Duodenal mucosa (tissue), 2 donors: ENCODE results near the gene KIAA1755.

Experiments
- H3K27ac ChIP-seq: one replicate; pipeline ENCODE4 v1.7.0; 2013; ENCODE audit warnings: low read depth, low read length
- H3K27me3 ChIP-seq, 2 donors: one replicate each; pipeline ENCODE4 v1.7.0; 2013; ENCODE audit warnings: low read length in 2 of 2, control low read depth in 1 of 2; ENCODE audit not compliant: insufficient read depth in 2 of 2, control insufficient read depth in 1 of 2
- H3K36me3 ChIP-seq, 2 donors: one replicate each; pipeline ENCODE4 v1.7.0; 2013; ENCODE audit warnings: low read length in 2 of 2, control low read depth in 1 of 2; ENCODE audit not compliant: insufficient read depth in 2 of 2, control insufficient read depth in 1 of 2
- H3K4me1 ChIP-seq, 2 donors: one replicate each; pipeline ENCODE4 v1.7.0; 2013; ENCODE audit warnings: low read length in 2 of 2, control low read depth in 1 of 2; ENCODE audit not compliant: insufficient read depth in 2 of 2, control insufficient read depth in 1 of 2
- H3K4me3 ChIP-seq, 2 donors: one replicate each; pipeline ENCODE4 v1.7.0; 2013; ENCODE audit warnings: low read length in 2 of 2, low read depth in 1 of 2
- H3K9ac ChIP-seq, 2 donors: one replicate each; pipeline ENCODE4 v1.7.0; 2013; ENCODE audit warnings: low read length in 2 of 2, low read depth in 1 of 2
- H3K9me3 ChIP-seq, 2 donors: one replicate each; pipeline ENCODE4 v1.7.0; 2013; ENCODE audit warnings: low read length in 2 of 2, control low read depth in 1 of 2; ENCODE audit not compliant: control insufficient read depth in 1 of 2

The KIAA1755 gene

GRCh38 chr20:38228436-38228835, 32.1 kb downstream of the KIAA1755 start:
- no peaks in the 10 kb centered on the region for H3K27me3 ChIP-seq
- H3K4me1 ChIP-seq: no peaks in the 10 kb centered on the region
- H3K9me3 ChIP-seq: no peaks in the 10 kb centered on the region
- no peak overlapping the region for H3K4me3 ChIP-seq
- H3K36me3 ChIP-seq: no peaks in the 10 kb centered on the region
- H3K9ac ChIP-seq: no peak overlapping the region
- H3K27ac ChIP-seq: no peak overlapping the region

GRCh38 chr20:38227420-38228360, 32.8 kb downstream of the KIAA1755 start:
- Histone ChIP-seq H3K9ac (no peak overlapping the region), H3K4me3 (no peak overlapping the region), H3K27ac (no peak overlapping the region), H3K9me3 (no peaks in the 10 kb centered on the region), H3K27me3 (no peaks in the 10 kb centered on the region), H3K36me3 (no peaks in the 10 kb centered on the region), H3K4me1 (no peaks in the 10 kb centered on the region)

GRCh38 chr20:38226553-38226952, 34.0 kb downstream of the KIAA1755 start:
- Histone ChIP-seq H3K9ac (no peak overlapping the region), H3K4me1 (no peaks in the 10 kb centered on the region), H3K4me3 (no peak overlapping the region), H3K9me3 (no peaks in the 10 kb centered on the region), H3K36me3 (no peaks in the 10 kb centered on the region), H3K27me3 (no peaks in the 10 kb centered on the region), H3K27ac (no peak overlapping the region)

- Histone ChIP-seq H3K36me3 (no peaks in the 10 kb centered on the region), H3K4me3 (no peak overlapping the region), H3K27me3 (no peaks in the 10 kb centered on the region), H3K9ac (no peak overlapping the region), H3K27ac (no peak overlapping the region), H3K9me3 (no peaks in the 10 kb centered on the region), H3K4me1 (peaks cover 0 to 2% of the 10 kb centered on the region in 2 donors)
These were observed 34.7 kb downstream of the KIAA1755 start for GRCh38 chr20:38225900-38226263.

GRCh38 chr20:38225240-38225899, 35.2 kb downstream of the KIAA1755 start:
- peaks cover 0 to 3% of the 10 kb centered on the region in 2 donors for H3K4me1 ChIP-seq
- no peak overlapping the region for H3K27ac ChIP-seq
- H3K9me3 ChIP-seq: no peaks in the 10 kb centered on the region
- no peak overlapping the region for H3K4me3 ChIP-seq
- H3K36me3 ChIP-seq: no peaks in the 10 kb centered on the region
- no peak overlapping the region for H3K9ac ChIP-seq
- no peaks in the 10 kb centered on the region for H3K27me3 ChIP-seq

- H3K4me3 ChIP-seq: no peak overlapping the region
- no peak overlapping the region for H3K27ac ChIP-seq
- H3K9me3 ChIP-seq: no peaks in the 10 kb centered on the region
- H3K36me3 ChIP-seq: no peaks in the 10 kb centered on the region
- H3K9ac ChIP-seq: no peak overlapping the region
- no peaks in the 10 kb centered on the region for H3K27me3 ChIP-seq
- peaks cover 0 to 3% of the 10 kb centered on the region in 2 donors for H3K4me1 ChIP-seq
These were observed 36.0 kb downstream of the KIAA1755 start for GRCh38 chr20:38224531-38224930.

GRCh38 chr20:38223743-38224100, 36.8 kb downstream of the KIAA1755 start:
- Histone ChIP-seq H3K4me1 (peaks cover 0 to 3% of the 10 kb centered on the region in 2 donors), H3K9me3 (no peaks in the 10 kb centered on the region), H3K27me3 (no peaks in the 10 kb centered on the region), H3K36me3 (no peaks in the 10 kb centered on the region), H3K4me3 (no peak overlapping the region), H3K9ac (no peak overlapping the region), H3K27ac (no peak overlapping the region)

GRCh38 chr20:38222923-38223742, 37.4 kb downstream of the KIAA1755 start:
- H3K4me3 ChIP-seq: no peak overlapping the region
- H3K9me3 ChIP-seq: no peaks in the 10 kb centered on the region
- peaks cover 0 to 3% of the 10 kb centered on the region in 2 donors for H3K4me1 ChIP-seq
- H3K27me3 ChIP-seq: no peaks in the 10 kb centered on the region
- H3K36me3 ChIP-seq: no peaks in the 10 kb centered on the region
- H3K9ac ChIP-seq: no peak overlapping the region
- H3K27ac ChIP-seq: no peak overlapping the region

- H3K4me1 ChIP-seq: peaks cover 0 to 3% of the 10 kb centered on the region in 2 donors
- H3K9me3 ChIP-seq: no peaks in the 10 kb centered on the region
- H3K27ac ChIP-seq: no peak overlapping the region
- no peak overlapping the region for H3K9ac ChIP-seq
- no peaks in the 10 kb centered on the region for H3K36me3 ChIP-seq
- H3K27me3 ChIP-seq: no peaks in the 10 kb centered on the region
- H3K4me3 ChIP-seq: no peak overlapping the region
These were observed 38.2 kb downstream of the KIAA1755 start for GRCh38 chr20:38222231-38222922.
